Cerebellar cortex (tissue), 1 donor: Measurements from ENCODE around the gene PGLYRP1.

Source experiments
- DNase-seq: peaks from one replicate; pipeline ENCODE4 v3.0.0-alpha.2; 2015; ENCODE audit warnings: low spot score

Gene PGLYRP1

DNA sequence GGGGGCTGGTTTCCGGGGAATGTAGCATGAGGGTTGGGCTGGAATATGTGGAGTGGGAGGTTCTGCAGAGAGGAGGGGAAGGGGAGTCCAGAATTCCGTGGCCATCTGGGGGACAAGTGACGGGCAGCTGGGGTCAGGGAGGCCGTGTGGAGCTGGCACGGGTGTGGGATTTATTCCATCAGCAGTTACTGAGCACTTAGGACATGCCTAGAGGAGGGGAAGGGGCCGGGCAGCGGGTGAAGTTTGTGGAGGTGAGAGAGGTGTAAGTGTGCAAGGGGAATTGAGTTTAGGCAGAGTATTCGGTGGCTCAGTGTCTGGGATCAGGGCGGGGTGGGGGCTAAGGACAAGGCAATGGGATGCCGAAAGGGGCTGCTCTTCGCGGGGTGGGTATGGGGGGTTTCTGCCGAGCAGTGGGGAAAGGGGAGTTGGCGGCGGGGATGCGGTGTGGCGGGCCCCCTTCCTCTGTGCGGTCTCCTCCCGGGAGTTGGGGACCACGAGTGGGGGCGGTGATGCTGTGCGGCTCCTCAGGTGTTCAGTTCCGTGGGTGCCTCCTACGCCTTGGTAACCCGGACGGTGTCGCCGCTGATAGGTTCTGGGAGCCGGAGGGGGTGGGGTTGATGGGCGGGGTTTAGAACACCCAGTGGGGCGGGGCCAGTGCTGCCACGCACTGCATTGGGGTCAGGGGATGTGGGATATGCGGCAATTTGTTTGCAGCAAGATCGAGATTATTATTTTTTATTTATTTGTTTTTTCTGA lies 22.2 kb downstream of the PGLYRP1 start:
- DNase-seq, result peak; percentile 86

DNA sequence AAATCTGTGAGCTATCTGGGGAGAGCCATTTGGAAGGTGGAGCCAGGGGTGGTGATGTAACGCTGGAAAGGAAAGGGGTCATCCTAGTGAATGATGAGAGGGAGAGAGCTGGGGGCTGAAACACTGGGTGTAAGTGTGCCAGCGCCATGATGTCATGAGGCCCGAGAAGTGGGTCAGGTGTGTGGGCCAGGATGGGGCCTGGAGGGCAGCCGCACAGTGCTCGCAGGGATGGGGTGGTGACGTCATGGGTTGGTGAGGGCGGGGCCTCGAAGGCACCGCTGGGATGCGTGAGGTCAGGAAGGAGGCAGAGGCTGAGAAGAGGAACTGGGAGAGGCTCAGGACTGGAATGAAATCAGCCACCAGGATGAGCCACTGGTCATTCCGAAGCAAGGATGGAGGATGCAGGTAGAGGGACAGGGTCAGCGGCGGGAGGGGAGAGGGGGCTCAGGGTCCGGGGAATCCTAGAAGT lies 23.2 kb downstream of the PGLYRP1 start:
- peak; percentile 89 for DNase-seq

DNA sequence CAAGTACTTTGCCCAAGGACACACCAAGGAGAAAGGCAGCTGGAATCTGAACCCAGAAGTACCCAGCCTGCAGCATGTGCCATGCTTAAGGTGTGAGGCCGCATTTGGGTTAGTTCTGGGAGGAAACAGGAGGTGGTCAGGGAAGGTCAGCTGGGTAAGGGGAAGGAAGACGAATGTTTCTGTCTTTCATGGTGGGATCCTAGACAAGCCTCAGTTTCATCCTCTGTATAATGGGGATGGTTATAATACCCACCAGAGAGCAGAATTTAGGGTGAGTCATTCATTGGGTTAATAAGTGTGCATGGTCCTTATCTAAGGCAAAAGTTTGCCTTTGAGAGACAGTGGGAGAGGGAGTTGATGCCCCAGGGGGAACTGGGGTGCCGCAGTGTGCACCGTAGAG lies 24.0 kb downstream of the PGLYRP1 start:
- DNase-seq, result no peak

DNA sequence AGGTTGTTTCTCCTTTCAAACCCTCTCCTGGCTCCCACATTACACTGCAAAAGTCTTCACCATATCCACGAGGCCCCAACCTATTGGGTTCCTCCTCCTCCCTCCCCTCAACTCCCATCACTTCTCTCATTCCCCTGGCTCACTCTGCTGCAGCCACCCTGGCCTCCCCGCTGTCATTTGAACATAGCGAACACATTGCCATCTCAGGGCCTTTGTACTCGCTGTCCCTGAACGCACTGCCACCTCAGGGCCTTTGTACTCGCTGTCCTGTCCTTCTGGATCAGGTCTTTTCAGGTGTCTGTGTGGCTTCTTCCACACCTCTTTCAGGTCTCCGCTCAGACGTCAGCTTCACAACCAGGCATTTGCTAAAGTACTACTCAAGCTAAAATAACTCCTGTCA lies 25.9 kb downstream of the PGLYRP1 start:
- no peak for DNase-seq

DNA sequence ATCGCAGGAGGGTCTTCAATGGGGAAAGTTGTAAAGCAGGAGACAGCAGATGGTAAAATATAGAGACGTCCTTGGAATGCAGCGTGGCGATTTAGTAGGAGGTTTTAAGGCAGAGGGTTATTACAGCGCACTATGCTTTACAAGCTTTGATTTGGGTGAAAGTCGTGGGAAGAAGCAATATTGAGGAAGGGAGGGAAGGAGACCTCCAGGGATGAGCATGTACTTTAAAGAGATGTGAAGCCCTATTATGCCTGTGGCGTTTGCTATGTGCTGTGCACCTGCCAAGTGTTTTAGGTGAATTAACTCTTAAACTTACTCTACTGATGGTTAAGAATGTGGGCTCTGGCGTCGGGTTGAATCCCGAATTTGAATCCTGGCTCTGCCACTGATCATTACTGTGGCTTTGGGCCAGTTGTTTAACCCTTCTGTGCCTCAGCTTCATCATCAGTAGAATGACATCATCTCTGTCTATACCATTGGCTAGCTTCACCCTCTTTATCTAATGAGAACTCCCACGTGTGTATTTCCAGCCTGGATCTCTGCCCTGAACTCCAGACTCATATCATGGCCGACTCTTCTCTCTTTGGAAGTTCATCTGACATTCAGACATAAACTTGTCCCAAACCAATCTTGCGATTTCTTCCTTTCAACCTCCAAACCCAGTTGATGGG lies 27.0 kb downstream of the PGLYRP1 start:
- no peak for DNase-seq

DNA sequence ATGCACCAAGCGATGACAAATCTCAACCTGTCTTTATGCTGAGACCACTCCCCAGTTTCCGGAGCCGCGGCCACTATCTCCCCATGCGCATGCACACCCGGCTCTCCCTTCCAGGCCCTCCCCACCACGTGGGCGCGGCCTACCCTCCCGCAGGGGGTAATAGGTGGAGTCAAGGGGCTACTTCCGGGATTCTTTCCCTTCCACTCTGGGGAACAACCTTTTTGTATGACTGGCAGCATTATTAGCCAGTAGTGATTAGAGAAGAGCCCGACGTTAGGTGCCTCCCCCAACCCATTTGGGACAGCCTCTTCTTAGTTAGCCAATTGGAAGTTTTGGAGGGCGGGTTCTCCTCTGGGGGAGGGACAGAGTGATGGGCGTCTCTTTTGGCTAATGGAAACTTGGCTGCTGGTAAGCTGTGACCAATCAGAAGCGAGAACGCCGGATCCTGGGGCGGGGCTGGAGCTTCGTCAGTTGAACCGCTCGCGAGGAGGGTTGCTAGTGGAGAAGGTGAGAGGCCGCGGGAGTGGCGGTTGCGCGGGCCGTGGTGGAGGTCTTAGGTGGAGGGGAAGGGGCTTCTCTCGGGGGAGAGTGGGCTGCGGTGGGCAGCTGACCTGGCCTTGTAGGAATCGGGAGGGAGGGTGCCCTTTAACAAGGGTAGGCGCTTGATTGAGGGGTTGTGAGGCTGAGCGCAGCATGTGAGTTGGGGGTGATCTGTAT lies 27.7 kb downstream of the PGLYRP1 start, which contains the start of gene CCDC61:
CCDC61 (plus strand) TSS at position 470 of the 717 bp plus-strand sequence. CDS start 7,552 bp downstream, outside the sequence.
- DNase-seq, result peak; percentile 100

DNA sequence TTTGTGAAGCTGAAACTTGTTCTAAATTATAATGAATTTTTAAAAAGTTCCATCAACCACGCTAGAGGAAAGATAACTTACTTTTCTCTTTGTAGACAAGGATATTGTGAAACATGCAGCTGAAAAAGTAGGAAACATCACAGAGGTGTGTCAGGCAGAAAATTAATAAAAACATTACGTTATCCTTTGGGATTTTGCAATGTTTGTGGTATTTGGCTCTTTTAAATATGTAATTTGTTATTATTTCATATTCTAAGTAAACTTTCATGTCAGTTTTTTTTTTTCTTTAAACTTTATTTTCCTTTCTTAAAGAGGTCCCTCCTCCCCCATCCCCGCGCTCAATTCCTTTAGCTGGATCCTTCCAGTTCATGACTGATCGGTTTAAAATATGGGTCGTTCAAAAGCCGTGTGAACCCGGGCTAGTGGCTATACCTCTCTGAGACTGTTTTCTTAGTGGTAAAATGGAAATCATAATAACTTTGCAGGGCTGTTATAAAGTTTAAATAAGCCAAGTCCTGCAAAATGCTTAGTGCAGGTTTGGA lies 28.3 kb downstream of the PGLYRP1 start:
- no peak for DNase-seq

DNA sequence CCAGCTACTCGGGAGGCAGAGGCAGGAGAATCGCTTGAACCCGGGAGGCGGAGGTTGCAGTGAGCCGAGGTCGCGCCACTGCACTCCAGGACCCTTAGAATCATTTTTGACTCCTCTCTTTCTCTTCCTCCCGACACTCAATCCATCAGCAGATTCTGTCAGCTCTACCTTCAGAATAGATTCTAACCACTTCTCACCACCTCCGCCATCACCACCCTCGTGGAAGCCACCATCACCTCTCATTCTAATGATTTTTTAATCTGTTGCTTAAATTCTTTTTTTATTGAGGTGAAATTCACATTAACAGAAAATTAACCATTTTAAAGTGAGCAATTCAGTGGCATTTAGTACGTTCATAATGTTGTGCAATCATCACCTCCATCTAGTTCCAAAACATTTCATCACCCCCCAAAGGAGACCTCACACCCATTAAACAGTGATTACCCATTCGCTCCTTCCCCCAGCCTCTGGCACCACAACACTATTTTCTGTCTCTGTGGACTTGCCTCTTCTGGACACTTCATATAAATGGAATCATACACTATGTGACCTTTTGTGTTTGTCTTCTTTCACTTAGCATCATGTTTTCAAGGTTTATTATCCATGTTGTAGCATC lies 32.6 kb downstream of the PGLYRP1 start:
- no peak for DNase-seq

DNA sequence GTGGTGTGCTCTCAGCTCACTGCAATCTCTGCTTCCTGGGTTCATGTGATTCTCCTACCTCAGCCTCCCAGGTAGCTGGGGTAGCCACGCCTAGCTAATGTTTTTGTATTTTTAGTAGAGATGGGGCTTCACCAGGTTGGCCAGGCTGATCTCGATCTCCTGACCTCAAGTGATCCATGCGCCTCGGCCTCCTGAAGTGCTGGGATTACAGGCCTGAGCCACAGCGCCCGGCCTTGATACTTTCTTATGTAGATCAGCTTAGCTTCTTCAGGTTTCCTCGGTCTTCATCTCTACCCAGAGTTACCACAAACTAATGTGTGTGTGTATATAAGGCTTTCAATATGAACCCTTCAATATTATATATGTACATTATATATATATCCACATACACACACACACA lies 37.5 kb downstream of the PGLYRP1 start:
- DNase-seq, result no peak

DNA sequence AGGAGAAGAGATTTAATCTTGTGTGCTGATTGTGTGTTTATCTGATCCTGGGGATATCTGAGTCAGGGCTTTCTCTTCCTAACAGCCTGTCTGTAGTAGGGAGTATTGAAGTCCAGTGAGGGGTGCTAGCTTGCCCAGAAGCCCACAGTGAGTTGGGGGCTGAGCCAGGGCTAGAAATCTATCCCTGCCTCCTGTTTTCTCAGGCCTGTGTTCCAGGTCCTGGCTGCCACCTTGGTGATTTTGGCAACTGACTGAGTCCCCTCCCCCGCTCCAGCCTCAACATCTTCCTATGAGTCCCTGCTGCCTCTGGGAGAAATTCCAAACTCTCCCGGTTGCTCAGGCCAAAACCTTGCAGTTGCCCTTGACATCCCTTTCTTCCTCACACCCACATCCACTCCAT lies 41.5 kb downstream of the PGLYRP1 start:
- peak; percentile 27 for DNase-seq

DNA sequence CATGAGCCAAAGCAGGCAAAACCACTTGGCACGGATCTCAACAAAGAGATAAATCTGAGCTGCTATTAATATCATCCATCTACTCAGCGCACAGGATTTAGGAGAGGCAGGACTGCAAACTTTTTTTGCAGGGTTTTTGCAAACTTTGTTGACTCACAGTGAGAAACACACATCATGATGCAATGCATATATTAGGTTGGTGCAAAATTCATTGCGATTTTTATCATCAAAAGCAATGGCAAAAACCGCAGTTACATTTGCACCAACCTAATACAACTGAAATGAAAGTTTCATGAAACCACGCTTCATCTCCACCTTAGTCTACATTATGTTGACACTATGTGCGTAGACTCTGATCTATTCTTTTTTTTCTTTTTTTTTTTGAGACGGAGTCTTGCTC lies 44.7 kb downstream of the PGLYRP1 start:
- no peak for DNase-seq

DNA sequence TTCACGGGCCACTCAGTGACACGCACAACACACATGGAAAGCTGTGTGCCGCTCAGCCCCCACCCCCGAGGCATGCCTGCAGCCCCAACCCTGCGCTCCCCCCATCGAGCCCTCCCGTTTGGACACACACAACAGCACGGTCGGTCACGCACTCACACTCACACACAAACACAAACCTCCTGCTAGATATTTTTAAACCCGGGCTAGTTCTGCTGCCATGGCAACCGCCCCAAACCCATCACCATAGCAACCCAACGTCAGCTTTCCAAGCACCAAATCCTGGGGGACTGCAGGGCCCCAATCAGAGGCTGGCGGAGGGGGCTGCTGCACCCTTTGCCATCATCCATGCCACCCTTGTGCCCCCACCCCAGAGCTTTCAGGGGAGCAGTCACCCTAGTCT lies 46.7 kb downstream of the PGLYRP1 start:
- DNase-seq, result peak; percentile 67

DNA sequence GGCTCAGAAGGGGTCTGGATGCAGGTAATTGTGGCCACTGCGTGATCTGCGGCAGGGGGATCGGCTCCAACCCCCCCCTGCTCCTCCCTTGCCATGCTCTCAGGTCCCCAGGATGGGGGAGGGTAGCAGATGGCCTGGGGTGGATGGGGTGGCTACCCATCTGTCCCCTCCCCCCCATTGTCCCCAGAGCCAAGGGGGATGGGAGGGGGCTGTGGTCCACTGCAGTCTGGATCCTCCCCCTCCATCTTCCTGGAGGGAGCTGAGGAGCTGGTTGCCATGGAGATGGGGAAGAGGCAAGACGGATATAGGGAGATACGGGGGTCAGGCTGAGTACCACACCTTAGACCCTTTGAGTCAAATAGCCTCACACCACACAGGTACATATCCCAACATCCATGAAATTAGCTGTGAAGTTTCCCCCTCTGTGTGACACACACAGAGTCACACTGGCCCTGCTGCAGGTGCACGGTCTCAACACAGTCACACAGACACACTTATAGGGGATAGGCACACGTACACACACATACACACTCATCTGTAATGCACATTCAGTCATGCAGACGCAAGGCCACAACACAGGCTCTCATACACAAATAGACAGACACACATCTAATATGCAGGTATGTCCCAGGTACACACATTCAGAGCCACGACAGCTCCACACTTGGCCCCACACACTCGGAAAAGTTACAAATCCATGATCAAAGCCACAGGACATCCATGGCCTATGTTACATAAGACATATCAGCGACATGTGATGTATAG lies 47.4 kb downstream of the PGLYRP1 start:
- no peak for DNase-seq

DNA sequence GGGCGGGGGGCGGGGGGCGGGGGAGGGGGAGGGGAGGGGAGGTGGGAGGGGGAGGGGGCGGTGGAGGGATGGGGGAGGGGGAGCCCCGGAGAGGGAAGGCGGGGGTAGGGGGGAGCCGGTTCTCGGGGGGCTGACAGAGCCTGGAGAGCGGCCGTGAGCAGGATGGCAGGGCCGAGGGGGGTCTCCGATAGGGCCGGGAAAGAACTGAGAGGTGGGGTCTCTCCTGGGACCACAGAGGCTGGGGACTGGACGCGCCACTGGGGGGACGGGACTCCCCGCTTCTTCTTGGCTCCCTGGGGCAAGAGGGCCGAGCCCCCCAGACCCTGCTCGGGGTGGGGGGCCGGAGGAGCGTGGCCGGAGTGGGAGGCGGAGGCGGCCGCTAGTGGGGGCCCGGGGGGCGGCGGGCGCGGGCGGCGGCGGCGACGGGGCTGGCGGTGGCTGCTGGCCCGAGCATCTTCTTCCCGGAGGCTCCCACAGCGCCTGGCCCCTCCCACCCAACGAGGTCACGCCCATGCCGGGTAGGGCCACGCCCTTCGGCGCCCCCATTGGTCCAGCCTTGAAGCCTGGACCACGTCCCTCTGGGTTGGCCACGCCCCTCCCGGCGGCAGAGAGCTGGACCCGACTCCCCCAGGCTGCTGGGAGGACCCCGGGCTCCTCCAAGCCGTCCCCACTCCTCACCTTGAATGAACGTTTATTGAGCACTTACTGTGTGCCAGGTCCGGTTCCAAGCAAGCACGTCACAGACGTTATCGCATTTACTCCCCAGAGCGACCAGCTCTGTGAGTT lies 49.1 kb downstream of the PGLYRP1 start, which contains the start of gene NOVA2:
NOVA2 (minus strand) TSS at position 313 of the 786 bp plus-strand sequence. CDS start 514 bp downstream, outside the sequence.
- DNase-seq, result peak; percentile 89

DNA sequence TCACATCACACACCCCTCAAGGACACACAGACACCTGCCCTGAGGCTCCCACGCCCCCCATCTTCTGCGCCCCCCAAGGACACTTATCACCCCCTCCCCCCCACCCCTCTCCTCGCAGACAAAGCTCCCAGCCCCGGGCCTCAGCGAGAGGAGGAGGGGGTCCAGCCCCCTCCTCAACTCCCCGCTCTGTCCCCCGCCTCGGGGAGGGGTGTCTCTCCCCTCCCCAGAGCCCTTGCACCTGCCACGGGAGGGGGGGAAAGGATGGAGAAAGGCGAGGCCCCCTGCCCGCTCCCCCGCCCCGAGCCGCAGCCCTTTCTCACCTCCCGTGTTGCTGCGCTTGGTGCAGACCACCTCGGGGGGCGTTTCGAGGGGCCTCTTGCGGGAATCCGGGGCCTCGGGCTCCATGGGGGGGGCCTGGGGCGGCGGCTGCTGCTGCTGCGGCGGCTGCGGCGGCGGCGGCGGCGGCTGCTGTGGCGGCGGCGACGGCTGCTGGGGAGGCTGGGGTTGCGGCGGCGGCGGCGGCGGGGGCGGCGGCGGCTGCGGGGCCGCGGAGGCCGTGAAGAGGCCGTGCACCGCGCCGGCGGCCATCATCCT lies 49.8 kb downstream of the PGLYRP1 start:
- no peak for DNase-seq

DNA sequence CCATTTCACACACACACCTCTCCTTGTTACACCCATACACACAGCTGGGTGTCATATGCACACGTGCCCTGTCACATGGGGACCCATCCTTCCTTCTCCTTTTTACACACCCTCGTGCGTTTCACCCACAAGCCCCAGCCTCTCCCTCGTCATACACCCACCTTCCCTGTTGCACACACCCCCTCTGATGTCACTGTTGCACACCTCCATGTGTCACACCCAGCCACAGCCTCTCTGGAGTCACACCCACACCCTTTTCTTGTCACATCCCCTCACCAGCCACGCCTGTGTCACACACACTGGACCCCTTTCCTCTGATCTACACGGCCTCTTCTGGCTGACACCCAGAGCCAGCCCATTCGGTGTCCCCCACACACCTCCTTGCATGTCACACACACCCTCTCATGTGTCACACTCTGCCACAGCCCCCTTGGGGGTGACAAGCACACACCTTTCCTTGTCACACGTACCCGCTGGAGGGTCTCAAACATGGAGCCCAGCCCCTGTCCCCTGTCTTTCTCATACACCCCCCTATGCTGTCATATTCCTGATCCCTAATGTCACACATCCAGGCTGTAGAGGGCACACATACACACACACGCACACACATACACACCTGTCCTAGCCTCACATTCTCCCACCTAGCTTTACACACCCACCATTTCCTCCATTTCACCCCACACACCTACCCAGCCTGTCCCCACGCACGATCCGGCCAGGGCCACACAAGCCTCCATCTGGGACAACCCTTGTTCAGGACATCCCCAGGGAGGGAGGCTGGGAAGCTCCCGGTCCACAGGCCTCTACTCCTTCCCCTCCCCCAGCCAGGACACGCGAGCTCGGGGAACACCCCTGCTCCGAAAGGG lies 50.5 kb downstream of the PGLYRP1 start:
- peak; percentile 31 for DNase-seq

DNA sequence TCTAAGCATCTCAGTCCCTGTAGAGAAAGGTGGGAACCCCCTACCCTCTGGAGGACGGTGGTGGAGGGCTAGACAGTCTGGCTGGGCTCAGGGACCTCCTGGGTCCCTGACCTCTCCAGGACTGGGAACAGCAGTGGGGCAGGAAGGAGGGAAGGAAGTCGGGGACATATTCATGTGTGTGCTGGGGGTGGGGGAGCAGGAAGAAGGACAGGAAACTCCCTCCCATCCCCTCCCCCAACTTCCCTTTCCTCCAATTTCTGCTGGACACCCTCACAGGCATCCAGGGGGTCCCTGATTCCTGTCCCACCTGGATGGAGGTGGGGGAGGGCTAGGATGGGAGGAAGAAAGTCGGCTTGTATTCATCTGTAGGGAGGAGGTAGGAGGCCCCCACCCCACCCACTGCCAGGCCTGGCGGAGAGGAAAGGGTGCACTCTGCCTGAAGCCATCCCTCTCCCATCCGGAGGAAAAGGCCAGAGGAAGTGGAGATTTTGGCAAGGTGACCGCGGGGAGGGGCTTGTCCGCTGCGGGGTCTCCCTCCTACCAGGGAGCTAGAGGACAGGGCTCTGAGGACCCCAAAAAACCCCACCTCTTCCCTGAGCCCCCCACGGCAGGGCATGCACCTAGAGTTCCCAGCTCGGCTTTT lies 51.5 kb downstream of the PGLYRP1 start:
- DNase-seq, result no peak

DNA sequence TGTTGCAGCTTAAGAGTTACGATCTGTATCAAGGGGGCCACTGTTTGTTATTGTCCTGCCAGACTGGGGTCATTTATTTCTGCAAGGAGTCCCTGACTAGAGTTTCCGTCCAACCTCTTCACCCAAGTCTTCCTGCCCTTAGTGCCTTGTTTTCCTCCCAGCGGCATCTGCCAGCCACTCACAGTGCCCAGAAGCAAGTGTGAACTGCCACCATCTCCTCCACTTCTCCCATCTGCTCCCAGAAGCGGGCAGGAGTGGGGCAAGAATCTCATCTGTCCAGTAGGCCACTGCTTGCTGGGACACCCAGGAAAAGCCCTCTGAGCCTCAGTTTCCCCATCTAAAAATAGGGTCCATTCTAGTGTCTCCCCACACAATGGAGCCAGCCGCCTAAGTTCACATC lies 53.2 kb downstream of the PGLYRP1 start:
- DNase-seq, result no peak
